ENCODE results near the gene PRSS8.

GRCh38 chr16:31107465-31107867, 28.1 kb downstream of the PRSS8 start:
- TF ChIP-seq CTCF (IDR thresholded peaks at IDR 0.05) = no peak
- TF ChIP-seq POLR2A (IDR thresholded peaks at IDR 0.05) = no peak
- TF ChIP-seq EP300 (IDR thresholded peaks at IDR 0.05) = no peak
